ENCODE measurements around the gene EML4.

The EML4 gene

GRCh38 chr2:42153944-42154581, 15.1 kb upstream of the EML4 start:
- ChIA-PET POLR2A (no interaction called here), CTCF (interaction anchor here (1.2 kb wide), 1 partner anchor 63 kb away, joined by 4 read pairs; no protein-coding TSS in a partner anchor)
- no peak for TF ChIP-seq CTCF (IDR thresholded peaks at IDR 0.05; ENCODE audit: control extremely low read depth, extremely low read depth, low read depth, missing control alignments)
- no peak for DNase-seq (ENCODE audit: extremely low spot score)

GRCh38 chr2:42156721-42157120, 12.4 kb upstream of the EML4 start:
- TF ChIP-seq CTCF (IDR thresholded peaks at IDR 0.05; ENCODE audit: control extremely low read depth, extremely low read depth, low read depth, missing control alignments): no peak
- POLR2A ChIA-PET: no interaction called here
- CTCF ChIA-PET: interaction anchor here (0.9 to 1.4 kb wide), 4 partner anchors 10 to 51 kb away, joined by 3 to 4 read pairs (median 3); no protein-coding TSS in a partner anchor

GRCh38 chr2:42161444-42161843, 7.7 kb upstream of the EML4 start:
- no peak for TF ChIP-seq CTCF (IDR thresholded peaks at IDR 0.05; ENCODE audit: control extremely low read depth, extremely low read depth, low read depth, missing control alignments)
- no peak for DNase-seq (ENCODE audit: extremely low spot score)
- POLR2A ChIA-PET: no interaction called here
- CTCF ChIA-PET: interaction anchor here (1.2 kb wide), 1 partner anchor 13 kb away, joined by 3 read pairs; no protein-coding TSS in a partner anchor

More at GRCh38 chr2:42156721-42157120, 12.4 kb upstream of the EML4 start:
- DNase-seq (ENCODE audit: extremely low spot score): no peak

- CTCF ChIA-PET: interaction anchor here (1.7 kb wide), 1 partner anchor 38 kb away, joined by 3 read pairs; no protein-coding TSS in a partner anchor
- POLR2A ChIA-PET: no interaction called here
These were observed 5.6 kb upstream of the EML4 start for GRCh38 chr2:42163444-42164045.

GRCh38 chr2:42164046-42164445, 5.1 kb upstream of the EML4 start:
- ChIA-PET POLR2A (no interaction called here), CTCF (interaction anchor here (1.7 kb wide), 1 partner anchor 38 kb away, joined by 3 read pairs; no protein-coding TSS in a partner anchor)
- TF ChIP-seq CTCF (IDR thresholded peaks at IDR 0.05; ENCODE audit: control extremely low read depth, extremely low read depth, low read depth, missing control alignments): no peak
- DNase-seq (ENCODE audit: extremely low spot score): no peak

More at GRCh38 chr2:42163444-42164045, 5.6 kb upstream of the EML4 start:
- no peak for DNase-seq (ENCODE audit: extremely low spot score)
- TF ChIP-seq CTCF (IDR thresholded peaks at IDR 0.05; ENCODE audit: control extremely low read depth, extremely low read depth, low read depth, missing control alignments): no peak

GRCh38 chr2:42164971-42165370, 4.2 kb upstream of the EML4 start:
- ChIA-PET POLR2A (no interaction called here), CTCF (interaction anchor here (0.8 to 1.7 kb wide), 3 partner anchors 19 to 39 kb away, joined by 3 to 4 read pairs (median 3); no protein-coding TSS in a partner anchor)
- DNase-seq (ENCODE audit: extremely low spot score): no peak
- no peak for TF ChIP-seq CTCF (IDR thresholded peaks at IDR 0.05; ENCODE audit: control extremely low read depth, extremely low read depth, low read depth, missing control alignments)

Measured in GM10248 (cell line).